SK-N-MC (cell line): ENCODE data around the gene BEST2.

Source experiments
- EZH2 ChIP-seq: fragments of 200-600 bp; sonication (generic); IDR thresholded peaks from one replicate; pipeline ENCODE4 v1.6.1; 2017; ENCODE audit warnings: antibody characterized with exemption
- POLR2AphosphoS5 ChIP-seq: IDR thresholded peaks from 2 replicates; pipeline ENCODE4 v1.6.1; 2012; ENCODE audit warnings: mild to moderate bottlenecking, low read depth, low read length, borderline replicate concordance

DNA sequence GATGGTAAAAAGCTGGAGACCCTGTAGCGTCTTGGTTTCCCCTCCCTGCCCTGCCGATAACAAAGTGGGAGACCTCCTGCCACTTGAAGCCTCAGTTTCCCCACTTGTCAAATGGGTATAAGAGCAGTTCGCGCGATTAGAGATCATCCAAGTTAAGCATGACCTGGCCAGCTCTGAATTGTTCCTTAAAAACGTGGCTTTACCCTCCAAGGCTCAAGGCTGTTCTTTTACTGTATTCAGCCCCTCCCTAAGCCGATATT is 28.3 kb upstream of the BEST2 start:
- TF ChIP-seq POLR2AphosphoS5 (no peak), EZH2 (no peak)
